Bronchial epithelial cell (primary cell): Measurements from ENCODE around the gene AGFG1. TPM values are rescaled to one million over a fixed set of nuclear protein-coding genes. Genes with fewer than 3 reads are reported as not detected.
"Not testable (repeated sequence)": the region's sequence is repeated elsewhere in the genome, so short reads cannot be mapped to it uniquely, and the experiment has no call there.

Experiments used
- DNase-seq: peaks from one replicate; pipeline ENCODE4 v3.0.0-alpha.2; 2010; ENCODE audit warnings: low read depth
- FAIRE-seq: peaks from 2 replicates; lab custom pipeline; 2011; peaks lifted over from hg19 to GRCh38; lab: Jason Lieb, UNC
- H3K27me3 ChIP-seq: 2 replicates; pipeline ENCODE4 v1.5.1; 2011; ENCODE audit warnings: low read length; ENCODE audit not compliant: control insufficient read depth, insufficient read depth
- H3K36me3 ChIP-seq: 2 replicates; pipeline ENCODE4 v1.5.1; 2011; ENCODE audit warnings: low read length; ENCODE audit not compliant: control insufficient read depth, insufficient read depth
- H3K4me3 ChIP-seq: 2 replicates; pipeline ENCODE4 v1.5.1; 2011; ENCODE audit warnings: mild to moderate bottlenecking, low read depth, low read length, control low read depth
- total RNA-seq: library from RNA; depleted of rRNA; stranded (reverse); fragments of >200 nt; gene quantifications from 2 replicates; pipeline ENCODE4 v1.2.1, GENCODE V29; 2014
- TF ChIP-seq, protein P1 (sequence below): IDR thresholded peaks from 2 replicates; pipeline ENCODE4 v1.5.1; 2011; ENCODE audit warnings: mild to moderate bottlenecking, moderate library complexity, low read length, control low read depth, inconsistent platforms; ENCODE audit not compliant: insufficient read depth, severe bottlenecking

The AGFG1 gene
- total RNA-seq, 1 donor from 2014 or later, result 54.8 TPM

DNA sequence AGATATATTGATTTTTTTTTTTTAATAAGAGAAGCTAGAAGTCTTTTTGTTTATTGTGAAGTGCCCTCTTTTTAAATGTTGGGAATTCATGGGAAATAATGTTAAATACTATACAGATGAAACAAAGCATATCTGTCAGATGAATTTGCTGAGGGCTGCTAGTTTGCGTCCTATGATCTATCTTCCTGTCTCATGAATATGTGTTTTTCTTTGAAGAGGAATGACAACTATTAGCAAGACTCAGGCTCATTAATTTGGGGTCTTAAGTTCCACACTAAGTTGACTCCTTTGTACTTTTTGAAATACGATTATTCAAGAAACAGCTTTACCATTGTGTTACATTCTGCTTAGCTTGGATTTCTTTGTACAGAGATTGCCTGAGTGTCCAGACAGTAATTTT lies 57.9 kb downstream of the AGFG1 start:
- no peaks in the 10 kb centered on the region for H3K27me3 ChIP-seq
- no peak for DNase-seq
- TF ChIP-seq, protein P1, sequence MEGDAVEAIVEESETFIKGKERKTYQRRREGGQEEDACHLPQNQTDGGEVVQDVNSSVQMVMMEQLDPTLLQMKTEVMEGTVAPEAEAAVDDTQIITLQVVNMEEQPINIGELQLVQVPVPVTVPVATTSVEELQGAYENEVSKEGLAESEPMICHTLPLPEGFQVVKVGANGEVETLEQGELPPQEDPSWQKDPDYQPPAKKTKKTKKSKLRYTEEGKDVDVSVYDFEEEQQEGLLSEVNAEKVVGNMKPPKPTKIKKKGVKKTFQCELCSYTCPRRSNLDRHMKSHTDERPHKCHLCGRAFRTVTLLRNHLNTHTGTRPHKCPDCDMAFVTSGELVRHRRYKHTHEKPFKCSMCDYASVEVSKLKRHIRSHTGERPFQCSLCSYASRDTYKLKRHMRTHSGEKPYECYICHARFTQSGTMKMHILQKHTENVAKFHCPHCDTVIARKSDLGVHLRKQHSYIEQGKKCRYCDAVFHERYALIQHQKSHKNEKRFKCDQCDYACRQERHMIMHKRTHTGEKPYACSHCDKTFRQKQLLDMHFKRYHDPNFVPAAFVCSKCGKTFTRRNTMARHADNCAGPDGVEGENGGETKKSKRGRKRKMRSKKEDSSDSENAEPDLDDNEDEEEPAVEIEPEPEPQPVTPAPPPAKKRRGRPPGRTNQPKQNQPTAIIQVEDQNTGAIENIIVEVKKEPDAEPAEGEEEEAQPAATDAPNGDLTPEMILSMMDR, result no peak
- FAIRE-seq, result no peak
- no peak overlapping the region for H3K4me3 ChIP-seq
- peaks cover 1% of the 10 kb centered on the region for H3K36me3 ChIP-seq

DNA sequence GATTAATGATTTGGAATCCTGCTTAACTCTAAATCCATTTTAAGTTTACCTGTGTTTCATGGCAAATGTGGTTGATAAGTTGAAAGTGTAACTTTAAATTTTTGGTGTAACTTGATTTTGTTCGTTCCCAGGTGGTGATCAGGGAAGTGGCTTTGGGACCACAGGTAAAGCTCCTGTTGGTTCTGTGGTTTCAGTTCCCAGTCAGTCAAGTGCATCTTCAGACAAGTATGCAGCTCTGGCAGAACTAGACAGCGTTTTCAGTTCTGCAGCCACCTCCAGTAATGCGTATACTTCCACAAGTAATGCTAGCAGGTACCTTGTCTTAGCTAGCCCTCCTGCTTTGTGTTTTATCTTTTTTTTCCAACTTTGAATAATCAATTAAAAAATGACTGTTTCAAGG lies 62.8 kb downstream of the AGFG1 start:
- no peak for FAIRE-seq
- H3K36me3 ChIP-seq, result peaks cover 3% of the 10 kb centered on the region

DNA sequence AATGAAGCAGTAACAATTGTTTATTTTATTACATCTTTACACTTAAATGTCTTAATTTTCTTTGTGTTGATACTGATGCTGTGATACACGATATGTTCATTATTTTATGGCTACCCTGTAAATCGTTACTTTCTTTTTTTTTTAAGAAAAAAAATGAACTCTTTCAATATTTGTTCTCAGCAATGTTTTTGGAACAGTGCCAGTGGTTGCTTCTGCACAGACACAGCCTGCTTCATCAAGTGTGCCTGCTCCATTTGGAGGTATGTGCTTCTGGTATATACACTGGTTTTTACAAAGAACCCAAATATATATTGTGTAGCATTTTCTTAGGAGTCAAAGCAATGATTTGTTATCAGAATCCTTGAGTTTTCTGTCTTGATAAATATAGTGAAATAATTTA lies 64.5 kb downstream of the AGFG1 start:
- FAIRE-seq (no peak), DNase-seq (no peak)
- Histone ChIP-seq H3K27me3 (no peaks in the 10 kb centered on the region), H3K4me3 (no peak overlapping the region), H3K36me3 (peaks cover 3% of the 10 kb centered on the region)
- TF ChIP-seq, protein P1, result no peak

More for the DNA sequence above, 62.8 kb downstream of the AGFG1 start:
- H3K27me3 ChIP-seq, result no peaks in the 10 kb centered on the region
- TF ChIP-seq, protein P1, result no peak
- H3K4me3 ChIP-seq, result no peak overlapping the region
- no peak for DNase-seq

DNA sequence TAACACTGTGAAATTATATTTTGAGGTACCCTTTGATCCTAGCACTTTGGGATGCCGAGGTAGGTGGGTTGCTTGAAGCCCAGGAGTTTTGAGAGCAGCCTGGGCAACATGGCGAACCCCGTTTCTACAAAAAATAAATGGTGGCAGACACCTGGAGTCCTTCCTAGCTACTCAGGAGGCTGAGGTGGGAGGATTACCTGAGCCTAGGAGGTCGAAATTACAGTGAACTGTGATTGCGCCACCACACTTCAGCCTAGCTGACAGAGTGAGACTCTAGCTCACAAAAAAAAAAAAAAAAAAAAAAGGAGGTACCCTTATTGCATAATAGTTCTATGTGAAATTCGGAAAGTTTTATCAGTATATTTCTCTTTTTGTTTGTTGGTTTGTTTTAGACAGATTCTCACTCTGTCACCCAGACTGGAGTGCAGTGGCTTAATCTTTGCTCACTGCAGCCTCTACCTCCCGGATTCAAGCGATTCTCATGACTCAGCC lies 67.6 kb downstream of the AGFG1 start:
- TF ChIP-seq, protein P1, result no peak
- DNase-seq (no peak), FAIRE-seq (no peak)
- peaks cover 3% of the 10 kb centered on the region for H3K36me3 ChIP-seq
- H3K27me3 ChIP-seq, result no peaks in the 10 kb centered on the region
- H3K4me3 ChIP-seq, result no peak overlapping the region

DNA sequence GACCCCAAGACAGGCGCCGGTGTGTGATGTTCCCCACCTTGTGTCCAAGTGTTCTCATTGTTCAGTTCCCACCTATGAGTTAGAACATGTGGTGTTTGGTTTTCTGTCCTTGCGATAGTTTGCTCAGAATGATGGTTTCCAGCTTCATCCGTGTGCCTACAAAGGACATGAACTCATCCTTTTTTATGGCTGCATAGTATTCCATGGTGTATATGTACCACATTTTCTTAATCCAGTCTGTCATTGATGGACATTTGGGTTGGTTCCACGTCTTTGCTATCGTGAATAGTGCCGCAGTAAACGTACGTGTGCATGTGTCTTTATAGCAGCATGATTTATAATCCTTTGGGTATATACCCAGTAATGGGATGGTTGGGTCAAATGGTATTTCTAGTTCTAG lies 68.4 kb downstream of the AGFG1 start:
- not testable (repeated sequence) for FAIRE-seq, DNase-seq, H3K36me3 ChIP-seq

DNA sequence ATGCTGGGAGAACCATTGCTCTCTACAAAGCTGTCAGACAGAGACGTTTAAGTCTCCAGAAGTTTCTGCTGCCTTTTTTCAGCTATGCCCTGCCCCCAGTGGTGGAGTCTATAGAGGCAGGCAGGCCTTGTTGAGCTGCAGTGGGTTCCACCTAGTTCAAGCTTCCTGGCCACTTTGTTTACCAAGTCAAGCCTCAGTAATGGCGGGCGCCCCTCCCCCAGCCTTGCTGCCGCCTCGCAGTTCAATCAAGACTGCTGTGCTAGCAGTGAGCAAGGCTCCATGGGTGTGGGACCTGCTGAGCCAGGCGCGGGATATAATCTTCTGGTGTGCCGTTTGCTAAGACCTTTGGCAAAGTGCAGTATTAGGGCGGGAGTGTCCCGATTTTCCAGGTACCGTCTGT lies 74.0 kb downstream of the AGFG1 start:
- FAIRE-seq, result no peak
- TF ChIP-seq, protein P1, result peak; percentile 28
- Histone ChIP-seq H3K27me3 (no peaks in the 10 kb centered on the region), H3K36me3 (peaks cover 5% of the 10 kb centered on the region), H3K4me3 (no peak overlapping the region)
- DNase-seq, result peak; percentile 7

More for the DNA sequence above, 68.4 kb downstream of the AGFG1 start:
- H3K27me3 ChIP-seq, H3K4me3 ChIP-seq: not testable (repeated sequence)
